Middle frontal gyrus (tissue), 1 donor: Measurements from ENCODE around the gene UCMA.

Source experiments
- DNase-seq: peaks from one replicate; pipeline ENCODE4 v3.0.0-alpha.2; 2015; ENCODE audit warnings: low spot score; ENCODE audit errors: extremely low spot score

Gene UCMA

DNA sequence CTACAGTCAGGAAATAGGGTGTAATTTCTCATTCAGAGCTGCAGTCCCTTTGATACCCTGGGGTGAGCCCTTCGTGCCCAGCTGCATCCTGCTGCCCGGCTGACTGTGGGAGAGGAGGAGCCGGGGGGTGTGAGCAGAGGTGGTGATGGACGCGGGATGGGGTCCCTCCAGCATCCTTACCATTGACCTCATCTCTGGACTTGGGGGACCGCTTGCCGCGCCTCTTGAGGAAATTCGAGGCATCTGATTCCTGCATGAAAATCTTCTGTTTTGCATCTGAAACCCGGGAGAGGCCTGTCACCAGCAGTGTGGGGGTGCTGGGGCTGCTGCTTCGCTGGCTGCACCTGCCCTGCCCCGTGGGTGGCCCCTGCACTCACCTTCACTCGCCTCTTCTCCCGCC is 816 bp downstream of the UCMA start:
- DNase-seq: no peak

DNA sequence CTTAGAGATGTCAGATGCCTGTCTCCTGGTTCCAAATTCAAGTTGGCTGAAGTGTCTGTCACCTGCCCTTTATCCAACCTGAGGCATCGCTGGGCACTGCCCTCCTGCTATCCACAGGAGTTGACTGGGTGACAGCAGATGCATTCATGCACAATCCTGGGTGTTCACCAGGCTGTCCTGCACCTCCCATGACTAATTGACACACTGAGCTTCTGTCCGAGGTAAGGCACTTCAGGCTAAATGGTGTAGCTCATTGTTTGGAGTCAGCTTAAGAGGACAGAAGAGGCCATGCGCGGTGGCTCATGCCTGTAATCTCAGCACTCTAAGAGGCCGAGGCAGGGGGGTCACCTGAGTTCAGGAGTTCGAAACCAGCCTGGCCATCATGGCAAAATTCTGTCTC is 2.4 kb downstream of the UCMA start:
- DNase-seq: no peak

DNA sequence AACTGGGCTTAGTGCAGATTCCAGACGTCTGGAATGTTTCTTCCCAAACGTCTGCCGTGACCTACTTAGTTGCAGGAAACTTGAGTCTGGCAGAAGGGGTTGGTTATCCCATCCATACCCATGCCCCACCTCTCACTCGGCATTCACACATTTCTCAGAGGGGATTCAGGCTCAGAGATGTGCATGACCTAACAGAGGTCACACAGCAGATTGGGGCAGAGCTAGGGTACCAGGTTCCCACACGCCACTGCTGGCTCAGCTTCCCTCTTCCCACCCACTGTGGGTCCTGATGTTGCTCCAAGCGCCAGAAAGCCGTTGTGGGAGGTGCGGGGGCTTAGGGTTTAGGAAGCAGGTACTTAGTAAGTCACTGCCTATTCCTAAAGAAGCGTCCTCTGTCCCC is 3.0 kb downstream of the UCMA start:
- DNase-seq: no peak

DNA sequence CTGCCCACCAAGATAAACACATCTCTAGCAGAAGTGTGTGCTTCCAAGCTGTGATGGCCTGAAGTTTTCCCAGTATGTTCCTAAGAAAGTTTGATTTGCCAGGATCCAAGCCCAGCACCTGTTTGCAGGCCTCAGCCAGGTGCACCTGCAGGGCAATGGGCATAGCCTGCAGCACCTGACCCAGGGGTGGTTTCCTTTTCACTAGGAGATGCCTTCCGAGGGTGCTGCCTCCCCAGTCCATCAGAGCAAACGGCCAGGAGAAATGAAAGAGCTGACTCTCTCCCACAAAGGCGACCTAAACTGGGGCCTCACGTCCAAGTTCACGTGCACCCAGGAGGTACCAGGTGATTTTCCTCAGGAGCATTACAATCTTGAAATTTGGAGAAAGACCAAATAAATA is 7.1 kb downstream of the UCMA start:
- no peak for DNase-seq

DNA sequence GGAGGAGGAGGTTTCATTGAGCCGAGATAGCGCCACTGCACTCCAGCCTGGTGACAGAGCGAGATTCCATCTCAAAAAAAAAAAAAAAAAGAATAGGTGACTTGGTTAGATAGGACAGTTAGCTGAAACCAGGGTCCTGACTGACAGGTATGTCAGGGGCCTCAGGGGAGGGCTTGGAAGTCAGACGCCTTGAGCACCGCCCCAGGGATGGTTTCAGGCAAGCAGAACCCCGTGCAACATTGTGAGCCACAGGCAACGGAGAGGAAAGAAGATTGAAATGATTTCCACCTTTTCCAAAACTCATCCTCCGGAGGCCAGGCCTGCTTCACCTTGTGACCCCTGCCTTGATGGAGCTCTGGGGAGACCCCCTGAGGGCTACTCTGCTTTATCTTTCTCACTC is 8.6 kb downstream of the UCMA start:
- no peak for DNase-seq

DNA sequence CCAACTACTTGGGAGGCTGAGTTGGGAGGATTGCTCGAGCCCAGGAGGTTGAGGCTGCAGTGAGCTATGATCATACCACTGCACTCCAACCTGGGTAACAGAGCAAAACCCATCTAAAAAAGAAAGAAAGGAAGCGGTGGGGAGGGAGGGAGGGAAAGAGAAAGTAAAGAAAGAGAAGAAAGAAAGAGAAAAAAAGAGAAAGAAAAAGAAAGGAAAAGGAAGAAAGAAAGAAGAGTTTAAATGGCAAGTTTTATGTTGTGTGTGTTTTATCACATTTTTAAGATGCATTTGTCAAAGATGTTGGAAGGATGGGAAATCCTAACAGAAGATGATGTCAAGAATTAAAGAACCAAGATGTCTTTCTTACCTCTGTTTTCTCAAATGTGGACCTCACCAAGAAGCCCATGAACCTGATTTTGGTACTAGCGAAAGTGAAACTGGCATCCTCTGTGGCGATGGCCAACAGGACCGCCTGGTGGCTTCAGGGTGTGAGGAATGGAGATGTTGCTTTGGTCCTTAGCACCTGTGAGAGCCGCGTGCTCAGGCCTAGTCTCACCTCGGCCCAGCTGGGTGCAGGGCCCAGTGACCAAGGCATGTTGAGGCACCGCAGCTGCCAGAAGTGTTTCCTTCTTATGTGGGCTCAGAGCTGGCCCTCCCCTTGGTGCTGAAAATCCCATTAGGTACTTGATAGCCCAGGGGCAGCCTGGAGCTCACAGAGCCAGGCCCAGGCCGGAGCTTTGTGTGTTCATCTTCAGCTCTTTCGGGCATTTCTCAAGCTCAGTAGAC is 9.8 kb downstream of the UCMA start:
- DNase-seq: no peak

DNA sequence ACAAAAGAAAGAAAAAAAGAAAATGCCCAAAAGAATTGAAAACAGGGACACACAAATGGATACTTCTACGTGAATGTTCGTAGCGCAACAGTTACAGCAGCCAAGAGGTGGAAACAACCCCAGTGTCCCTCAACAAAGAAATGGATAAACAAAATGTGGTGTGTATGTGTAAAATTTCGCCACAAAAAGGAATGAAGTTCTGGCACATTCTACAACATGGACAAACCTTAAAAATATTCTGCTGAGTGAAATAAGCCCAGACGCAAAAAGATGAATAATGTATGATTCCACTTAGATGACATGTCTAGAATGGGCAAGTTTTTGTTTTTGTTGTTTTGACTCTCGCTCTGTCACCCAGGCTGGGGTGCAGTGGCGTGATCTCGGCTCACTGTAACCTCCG is 10.9 kb downstream of the UCMA start:
- no peak for DNase-seq

DNA sequence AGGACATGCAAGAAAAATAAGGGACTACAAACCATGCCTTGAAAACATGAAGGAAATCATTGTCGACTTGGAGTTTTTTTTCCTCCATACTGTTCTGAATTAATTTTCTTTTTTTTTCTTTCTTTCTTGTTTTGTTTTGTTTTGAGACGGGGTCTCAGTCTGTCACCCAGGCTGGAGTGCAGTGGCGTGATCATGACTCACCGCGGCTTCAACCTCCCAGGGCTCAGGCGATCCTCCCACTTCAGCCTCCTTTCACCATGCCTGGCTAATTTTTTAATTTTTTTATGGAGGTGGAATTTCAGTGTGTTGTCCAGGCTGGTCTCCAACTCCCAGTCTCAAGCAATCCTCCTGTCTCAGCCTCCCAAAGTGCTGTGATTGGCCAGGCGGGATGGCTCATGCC is 11.6 kb downstream of the UCMA start:
- no peak for DNase-seq

DNA sequence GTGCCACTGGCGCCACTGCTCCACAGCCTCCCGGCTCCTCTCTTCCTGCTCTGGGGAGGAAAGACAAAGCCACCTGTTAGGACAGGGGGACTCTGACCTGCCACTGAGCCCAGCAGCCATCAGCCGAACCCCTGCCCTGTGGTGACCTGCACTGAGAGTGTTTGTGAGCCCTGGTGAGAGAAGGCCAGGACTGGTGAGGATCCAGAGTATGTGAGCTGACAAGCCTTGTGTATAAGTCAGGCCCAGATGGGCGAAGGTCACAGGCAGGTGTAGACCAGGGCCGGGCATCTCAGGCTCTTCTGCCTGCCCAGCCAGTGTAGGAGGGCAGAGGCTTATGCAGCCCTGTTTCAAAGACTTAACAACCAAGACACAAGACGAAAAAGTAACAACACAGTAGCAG is 12.0 kb downstream of the UCMA start:
- no peak for DNase-seq

DNA sequence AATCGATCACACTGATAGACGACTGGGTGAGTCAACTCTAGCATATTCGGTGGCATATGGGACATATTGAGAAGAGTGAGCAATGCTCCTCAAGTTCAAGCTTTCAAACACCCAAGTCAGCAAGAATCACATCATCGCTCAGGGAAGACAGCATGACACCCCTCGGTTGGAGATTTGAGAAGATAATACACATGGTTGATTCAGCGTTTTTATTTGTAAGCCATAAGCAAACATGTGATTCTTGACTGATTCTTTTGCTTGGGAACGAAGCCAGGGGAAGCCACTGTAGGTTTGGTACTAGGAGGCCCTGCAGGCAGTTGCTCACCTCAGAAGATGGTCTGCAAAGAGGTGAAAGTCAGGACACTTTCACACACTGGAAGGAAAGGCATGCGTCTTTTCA is 12.6 kb downstream of the UCMA start:
- no peak for DNase-seq

DNA sequence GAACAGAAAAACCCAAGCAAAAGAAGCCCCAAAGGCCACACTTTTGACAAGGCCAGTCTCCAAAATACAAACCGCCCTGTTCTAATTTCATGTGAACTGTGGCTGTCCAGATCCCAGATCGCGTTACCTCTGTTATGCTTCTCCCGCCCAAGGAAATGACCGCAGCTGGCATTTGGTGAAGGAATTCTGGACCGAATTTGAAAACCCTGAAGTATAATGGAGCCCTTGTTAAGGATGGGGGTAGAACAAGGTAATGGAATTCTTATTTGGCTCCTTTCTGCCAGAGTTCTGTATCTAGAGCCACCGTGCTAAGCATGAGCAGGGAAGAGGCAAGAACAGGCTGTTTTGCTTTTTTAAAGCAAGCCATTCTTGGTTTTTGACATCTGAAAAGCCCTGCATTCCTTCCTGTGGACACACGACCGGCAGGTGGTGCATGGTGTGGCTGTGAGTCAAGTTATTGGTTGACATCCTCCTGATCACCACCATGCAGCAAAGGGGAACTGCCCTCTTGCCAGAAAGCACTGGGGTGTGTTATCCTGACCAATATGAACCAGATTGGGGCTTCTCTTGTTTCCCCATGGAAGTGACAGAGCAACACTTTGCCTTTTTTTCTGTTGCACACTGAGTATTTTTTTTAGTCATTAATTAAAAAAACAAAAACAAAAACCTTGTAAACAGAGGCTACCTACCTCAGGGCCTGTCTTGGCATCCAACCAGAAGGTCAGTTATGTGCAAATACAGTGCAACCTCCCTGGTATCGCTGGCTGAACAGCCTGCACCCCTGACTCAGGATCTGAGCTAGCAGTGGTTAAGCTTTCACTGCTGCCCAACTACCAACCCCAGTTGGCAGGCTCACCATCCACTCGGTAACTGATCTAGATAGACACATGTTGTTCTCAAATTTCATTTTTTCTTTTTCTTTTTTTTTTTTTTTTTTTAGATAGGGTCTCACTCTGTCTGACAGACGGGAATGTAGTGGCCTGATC is 14.2 kb downstream of the UCMA start:
- no peak for DNase-seq

DNA sequence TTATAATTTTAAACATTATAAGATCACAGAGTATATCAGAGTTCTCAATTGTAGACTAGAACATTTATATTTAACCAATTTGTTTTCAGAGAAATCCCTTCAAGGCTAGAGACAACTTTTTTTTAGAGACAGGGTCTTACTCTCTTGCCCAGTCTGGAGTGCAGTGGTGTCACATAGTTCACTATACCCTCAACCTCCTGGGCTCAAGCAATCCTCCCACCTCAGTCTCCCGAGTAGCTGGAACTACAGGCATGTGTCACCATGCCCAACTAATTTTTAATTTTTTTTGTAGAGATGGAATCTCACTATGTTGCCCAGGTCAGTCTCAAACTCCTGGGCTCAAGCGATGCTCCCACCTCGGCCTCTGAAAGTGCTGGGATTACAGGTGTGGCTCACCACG is 15.3 kb downstream of the UCMA start:
- no peak for DNase-seq

DNA sequence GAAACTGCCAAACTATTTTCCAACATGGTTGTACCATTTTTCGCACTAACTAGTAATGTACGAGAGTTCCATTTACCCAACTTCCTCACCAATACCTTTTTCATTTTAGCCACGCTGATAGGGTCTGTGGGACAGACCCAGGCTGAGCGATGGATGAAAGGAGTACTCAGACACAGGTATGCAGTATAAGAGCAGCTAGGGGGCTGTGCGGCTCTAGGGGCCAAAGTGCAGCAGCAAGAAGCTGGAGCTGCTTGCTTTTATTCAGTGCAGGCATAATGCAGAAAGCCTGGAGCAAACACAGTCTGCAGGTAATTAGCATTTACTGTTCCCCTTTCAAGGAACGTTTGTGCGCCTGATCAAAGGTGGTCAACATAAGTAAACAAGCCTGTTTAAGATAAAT is 21.0 kb downstream of the UCMA start:
- no peak for DNase-seq

DNA sequence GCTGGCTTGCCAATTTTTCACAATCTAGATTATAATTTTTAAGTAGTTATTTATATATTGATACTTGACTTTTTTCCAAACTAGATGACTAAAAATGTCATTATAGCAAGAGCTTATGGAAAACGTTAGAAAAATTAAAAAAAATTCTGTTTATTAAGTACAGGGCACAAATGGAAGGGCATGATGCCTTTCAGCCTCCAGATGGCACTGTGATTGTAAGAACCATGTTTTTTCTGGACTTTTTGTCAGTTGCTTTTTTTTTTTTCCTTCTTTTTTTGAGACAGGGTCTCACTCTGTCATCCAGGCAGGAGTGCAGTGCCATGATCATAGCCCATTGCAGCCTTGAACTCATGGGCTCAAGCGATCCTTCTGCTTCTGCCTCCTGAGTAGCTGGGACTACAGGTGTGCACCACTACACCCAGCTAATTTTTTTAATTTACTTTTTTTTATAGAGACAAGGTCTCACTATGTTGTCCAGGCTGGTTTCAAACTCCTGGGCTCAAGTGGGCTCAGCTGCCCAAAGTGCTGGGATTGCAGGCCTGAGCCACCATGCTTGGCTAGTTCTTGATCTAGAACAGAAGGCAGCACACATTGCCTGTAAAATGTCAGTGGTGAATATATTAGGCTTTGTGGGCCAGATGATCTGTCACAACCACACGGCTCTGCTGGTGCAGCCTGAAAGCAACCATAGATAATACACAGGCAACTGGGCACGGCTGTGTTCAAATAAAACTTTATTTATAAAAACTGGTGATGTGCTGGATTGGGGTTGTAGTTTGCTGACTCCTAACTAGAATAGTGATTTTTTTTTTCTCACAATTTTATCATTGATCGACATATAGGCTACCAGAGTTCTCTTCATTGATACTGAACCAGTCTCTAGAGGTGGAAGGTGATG is 27.4 kb downstream of the UCMA start:
- no peak for DNase-seq

DNA sequence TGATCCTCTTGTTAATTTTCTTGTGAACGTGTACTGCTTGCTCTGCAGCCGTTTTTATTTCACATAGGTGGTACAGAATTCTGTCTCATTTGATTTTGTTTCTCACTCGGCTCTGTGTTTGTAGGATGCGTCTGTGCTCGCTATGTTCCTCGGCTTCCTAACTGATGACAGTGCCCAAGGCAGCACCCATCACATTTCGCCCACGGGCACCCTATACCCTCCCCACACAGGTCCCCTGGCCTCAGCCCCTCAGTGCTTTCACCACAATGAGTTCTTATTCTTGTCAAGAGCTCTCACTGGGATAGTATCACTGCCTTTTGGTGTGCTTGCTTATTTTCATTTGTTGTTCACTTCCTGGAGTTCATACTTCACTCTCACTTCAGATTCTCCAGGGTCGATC is 28.1 kb downstream of the UCMA start:
- no peak for DNase-seq

DNA sequence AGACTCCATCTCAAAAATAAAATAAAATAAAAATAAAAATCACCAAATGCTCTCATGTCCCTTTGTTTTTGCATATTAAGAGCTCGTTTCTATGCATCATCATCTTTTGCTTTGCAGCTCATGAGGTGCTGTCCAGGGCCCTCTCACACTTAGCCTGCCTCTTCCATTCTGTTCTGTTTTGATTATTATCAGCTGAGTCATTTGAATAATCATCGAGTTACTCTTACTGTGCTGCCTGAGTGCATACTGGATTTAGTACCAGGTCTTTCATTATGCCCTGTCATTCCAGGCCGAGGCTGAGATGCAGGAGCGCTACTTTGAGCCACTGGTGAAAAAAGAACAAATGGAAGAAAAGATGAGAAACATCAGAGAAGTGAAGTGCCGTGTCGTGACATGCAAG is 33.0 kb downstream of the UCMA start:
- DNase-seq: no peak

DNA sequence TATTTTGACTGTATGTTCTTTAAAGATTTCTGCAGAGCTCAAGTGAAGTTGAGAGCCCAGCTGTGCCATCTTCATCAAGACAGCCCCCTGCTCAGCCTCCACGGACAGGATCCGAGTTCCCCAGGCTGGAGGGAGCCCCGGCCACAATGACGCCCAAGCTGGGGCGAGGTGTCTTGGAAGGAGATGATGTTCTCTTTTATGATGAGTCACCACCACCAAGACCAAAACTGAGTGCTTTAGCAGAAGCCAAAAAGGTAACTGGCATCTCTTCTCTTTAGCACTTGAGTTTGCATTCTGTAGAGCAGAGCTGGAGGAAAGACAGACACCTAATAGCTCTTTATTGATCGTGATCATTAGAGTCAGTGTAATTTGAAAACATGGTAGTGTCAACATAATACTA is 39.2 kb downstream of the UCMA start:
- DNase-seq: no peak

DNA sequence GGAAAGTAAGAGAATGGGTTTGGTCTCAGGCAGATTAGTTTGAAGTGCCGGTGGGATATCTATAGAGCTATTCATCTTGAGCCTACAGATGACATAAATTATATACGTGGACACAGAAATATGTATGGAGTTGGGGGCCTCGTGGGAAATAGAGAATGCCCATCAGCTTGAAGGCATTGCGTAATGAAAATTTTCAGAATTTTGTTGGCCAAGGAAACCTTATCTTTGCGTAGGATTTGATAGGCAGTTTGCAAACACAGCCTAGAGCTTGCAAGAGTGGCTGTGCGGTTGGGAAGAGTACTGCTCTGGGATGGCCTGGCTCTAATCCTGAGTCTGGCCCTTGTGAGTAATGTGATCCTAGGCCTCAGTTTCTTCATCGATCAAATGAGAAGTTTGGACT is 40.5 kb downstream of the UCMA start:
- no peak for DNase-seq

DNA sequence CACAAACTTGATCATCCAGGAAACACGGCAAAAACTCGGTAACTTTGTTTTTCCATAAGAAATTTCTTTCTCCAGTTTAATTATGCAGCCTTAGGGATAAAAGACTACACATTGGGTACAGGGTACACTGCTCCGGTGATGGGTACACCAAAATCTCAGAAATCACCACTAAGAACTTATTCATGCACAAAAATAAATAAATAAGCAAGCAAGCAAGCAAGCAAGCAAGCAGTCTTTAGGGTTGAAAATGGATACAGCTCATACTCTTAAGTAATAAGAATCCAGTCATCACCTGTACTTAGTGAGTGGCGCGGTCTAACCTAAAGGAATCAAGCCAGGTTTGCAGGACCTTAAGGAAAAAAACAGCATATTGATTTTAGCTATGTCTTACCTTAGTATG is 42.8 kb downstream of the UCMA start:
- DNase-seq: no peak

DNA sequence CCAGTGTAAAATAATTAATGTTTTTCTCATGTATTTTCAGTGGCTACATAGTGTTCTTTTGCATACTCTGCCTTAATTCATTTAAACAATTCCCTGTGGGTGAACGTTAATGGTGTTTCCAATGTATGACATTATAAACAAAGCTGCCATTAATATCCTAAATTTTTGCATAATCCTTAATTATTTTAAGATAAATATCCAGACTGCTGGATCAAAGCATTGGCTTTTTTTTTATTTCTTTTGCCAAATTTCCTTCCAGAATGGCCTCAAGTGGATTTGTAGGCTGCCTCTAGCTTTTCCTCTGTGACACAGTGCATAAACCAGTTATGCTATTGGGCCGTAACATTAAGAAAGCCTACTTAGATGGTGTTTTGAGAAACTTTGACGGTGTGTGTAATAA is 43.4 kb downstream of the UCMA start:
- no peak for DNase-seq

DNA sequence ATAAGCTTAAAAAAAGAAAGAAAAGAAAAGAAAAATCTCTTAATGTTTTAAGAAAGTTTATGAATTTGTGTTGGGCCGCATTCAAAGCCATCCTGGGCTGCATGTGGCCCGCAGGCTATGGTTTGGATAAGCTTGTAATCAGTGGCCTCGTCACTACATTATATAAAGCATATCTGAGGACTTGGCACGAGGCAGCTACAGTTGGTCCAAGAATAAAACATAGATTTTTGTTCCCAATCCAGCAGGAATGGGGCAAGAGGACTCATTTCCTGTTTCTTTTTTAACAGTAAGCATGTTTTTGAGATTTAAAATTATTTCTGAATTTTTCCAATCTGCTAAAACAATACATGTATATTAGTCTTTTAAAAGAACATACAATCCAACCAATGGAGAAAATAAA is 44.2 kb downstream of the UCMA start:
- no peak for DNase-seq

DNA sequence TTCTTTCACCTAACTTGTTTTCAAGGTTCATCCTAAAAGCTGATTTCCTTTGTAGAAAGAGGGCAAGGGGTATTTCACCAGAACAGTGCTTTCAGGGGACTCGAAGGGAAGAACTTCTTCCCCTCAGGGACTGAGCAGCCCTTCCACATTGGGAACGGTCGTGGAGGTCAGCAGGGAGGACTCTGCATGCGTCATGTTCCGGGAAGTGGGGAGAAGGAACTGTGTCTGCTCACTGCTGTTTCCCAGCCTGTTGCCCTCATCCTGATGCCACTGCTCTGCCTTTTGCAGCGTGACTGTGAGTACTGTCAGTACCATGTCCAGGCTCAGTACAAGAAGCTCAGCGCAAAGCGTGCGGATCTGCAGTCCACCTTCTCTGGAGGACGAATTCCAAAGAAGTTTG is 45.6 kb downstream of the UCMA start:
- no peak for DNase-seq
